ENCODE data around the gene CCSER1. TPM values are rescaled to one million over a fixed set of nuclear protein-coding genes. Genes with fewer than 3 reads are reported as not detected.
"Not testable (repeated sequence)": the region's sequence is repeated elsewhere in the genome, so short reads cannot be mapped to it uniquely, and the experiment has no call there.

Gene CCSER1
- polyA plus RNA-seq, 3 donors = 0.09 to 0.75 (median 0.13) TPM

GRCh38 chr4:91128519-91128918, 1001.3 kb downstream of the CCSER1 start:
- no peaks in the 10 kb centered on the region for H3K27me3 ChIP-seq (ENCODE audit: control insufficient read depth in 2 of 2, insufficient read depth in 2 of 2, low read length in 2 of 2)
- H3K79me2 ChIP-seq (ENCODE audit: insufficient read depth, low read length) = no peaks in the 10 kb centered on the region
- Mint-ChIP-seq H3K27me3 (ENCODE audit: low read depth in 3 of 3) (peaks cover 0 to 2% (median 0%) of the 10 kb centered on the region in 3 donors), H3K9me3 (peaks cover 0 to 3% (median 0%) of the 10 kb centered on the region in 7 donors), H3K4me3 (no peak overlapping the region), H3K36me3 (no peaks in the 10 kb centered on the region), H3K27ac (no peak overlapping the region), H3K4me1 (no peaks in the 10 kb centered on the region)
- H3K9ac ChIP-seq (ENCODE audit: insufficient read depth, low read length, poor library complexity, severe bottlenecking) = no peak overlapping the region
- TF ChIP-seq CTCF (IDR thresholded peaks at IDR 0.05) = no peak
- DNase-seq = no peak
- WGBS (ENCODE audit: insufficient coverage) = 100% methylated on average over 2 of the region's 4 CpGs
- no peak overlapping the region for H3K4me3 ChIP-seq (replicated peaks in 1 of 3; ENCODE audit: low read depth in 2 of 3, low read length in 3 of 3)
- intact Hi-C loops (cut with micrococcal nuclease) = no loop called here
- H3K4me1 ChIP-seq (ENCODE audit: control insufficient read depth in 1 of 2, insufficient read depth in 2 of 2, low read length in 2 of 2) = no peaks in the 10 kb centered on the region
- no peaks in the 10 kb centered on the region for H3K9me3 ChIP-seq (replicated peaks in 1 of 2; ENCODE audit: control insufficient read depth in 1 of 2, insufficient read depth in 1 of 2, low read length in 2 of 2)
- H3K36me3 ChIP-seq (replicated peaks in 1 of 2; ENCODE audit: control insufficient read depth in 1 of 2, insufficient read depth in 2 of 2, low read length in 2 of 2) = no peaks in the 10 kb centered on the region
- no peak overlapping the region for H3K4me2 ChIP-seq (replicated peaks; ENCODE audit: extremely low read depth, low read length, poor library complexity, severe bottlenecking)
- no peaks in the 10 kb centered on the region for H4K20me1 ChIP-seq (ENCODE audit: insufficient read depth, low read length)
- H2AFZ ChIP-seq (ENCODE audit: insufficient read depth, low read depth, low read length, poor library complexity, severe bottlenecking) = no peak overlapping the region
- no peak overlapping the region for H3K27ac ChIP-seq (ENCODE audit: low read depth in 1 of 2, low read length in 2 of 2)

GRCh38 chr4:91147067-91147466, 1019.9 kb downstream of the CCSER1 start:
- Histone ChIP-seq H4K20me1 (ENCODE audit: insufficient read depth, low read length) (no peaks in the 10 kb centered on the region), H3K4me2 (replicated peaks; ENCODE audit: extremely low read depth, low read length, poor library complexity, severe bottlenecking) (no peak overlapping the region), H3K9ac (ENCODE audit: insufficient read depth, low read length, poor library complexity, severe bottlenecking) (no peak overlapping the region), H3K27ac (ENCODE audit: low read depth in 1 of 2, low read length in 2 of 2) (no peak overlapping the region), H3K4me3 (replicated peaks in 1 of 3; ENCODE audit: low read depth in 2 of 3, low read length in 3 of 3) (no peak overlapping the region), H2AFZ (ENCODE audit: insufficient read depth, low read depth, low read length, poor library complexity, severe bottlenecking) (no peak overlapping the region), H3K27me3 (ENCODE audit: control insufficient read depth in 2 of 2, insufficient read depth in 2 of 2, low read length in 2 of 2) (no peaks in the 10 kb centered on the region), H3K36me3 (replicated peaks in 1 of 2; ENCODE audit: control insufficient read depth in 1 of 2, insufficient read depth in 2 of 2, low read length in 2 of 2) (no peaks in the 10 kb centered on the region), H3K9me3 (replicated peaks in 1 of 2; ENCODE audit: control insufficient read depth in 1 of 2, insufficient read depth in 1 of 2, low read length in 2 of 2) (peaks cover 11 to 15% of the 10 kb centered on the region in 2 donors), H3K4me1 (ENCODE audit: control insufficient read depth in 1 of 2, insufficient read depth in 2 of 2, low read length in 2 of 2) (no peaks in the 10 kb centered on the region), H3K79me2 (ENCODE audit: insufficient read depth, low read length) (no peaks in the 10 kb centered on the region)
- DNase-seq = no peak
- Mint-ChIP-seq H3K27ac (no peak overlapping the region), H3K4me3 (no peak overlapping the region), H3K9me3 (peaks cover 10 to 24% (median 15%) of the 10 kb centered on the region in 7 donors), H3K27me3 (ENCODE audit: low read depth in 3 of 3) (peaks cover 0 to 2% (median 0%) of the 10 kb centered on the region in 3 donors), H3K4me1 (no peaks in the 10 kb centered on the region), H3K36me3 (no peaks in the 10 kb centered on the region)
- WGBS (ENCODE audit: insufficient coverage) = 85% methylated on average over 5 of the region's 6 CpGs
- TF ChIP-seq CTCF (IDR thresholded peaks at IDR 0.05) = no peak
- intact Hi-C loops (cut with micrococcal nuclease) = no loop called here

- DNase-seq; H2AFZ ChIP-seq (ENCODE audit: insufficient read depth, low read depth, low read length, poor library complexity, severe bottlenecking); H3K27me3 Mint-ChIP-seq (ENCODE audit: low read depth in 3 of 3); H3K27ac Mint-ChIP-seq; H3K4me1 ChIP-seq (ENCODE audit: control insufficient read depth in 1 of 2, insufficient read depth in 2 of 2, low read length in 2 of 2); H3K27me3 ChIP-seq (ENCODE audit: control insufficient read depth in 2 of 2, insufficient read depth in 2 of 2, low read length in 2 of 2); H3K4me2 ChIP-seq (replicated peaks; ENCODE audit: extremely low read depth, low read length, poor library complexity, severe bottlenecking); H3K4me3 Mint-ChIP-seq; H3K27ac ChIP-seq (ENCODE audit: low read depth in 1 of 2, low read length in 2 of 2); H3K9ac ChIP-seq (ENCODE audit: insufficient read depth, low read length, poor library complexity, severe bottlenecking); H3K9me3 ChIP-seq (replicated peaks in 1 of 2; ENCODE audit: control insufficient read depth in 1 of 2, insufficient read depth in 1 of 2, low read length in 2 of 2); intact Hi-C loops (cut with micrococcal nuclease); H3K36me3 ChIP-seq (replicated peaks in 1 of 2; ENCODE audit: control insufficient read depth in 1 of 2, insufficient read depth in 2 of 2, low read length in 2 of 2); H4K20me1 ChIP-seq (ENCODE audit: insufficient read depth, low read length); H3K79me2 ChIP-seq (ENCODE audit: insufficient read depth, low read length); H3K36me3 Mint-ChIP-seq; H3K4me3 ChIP-seq (replicated peaks in 1 of 3; ENCODE audit: low read depth in 2 of 3, low read length in 3 of 3); H3K4me1 Mint-ChIP-seq: not testable (repeated sequence)
- 82% methylated on average over 3 of the region's 4 CpGs for WGBS (ENCODE audit: insufficient coverage)
- H3K9me3 Mint-ChIP-seq = peaks cover 5 to 20% (median 16%) of the 10 kb centered on the region in 7 donors
Observed at GRCh38 chr4:91154041-91154440, 1026.8 kb downstream of the CCSER1 start.

Measured in CD14-positive monocyte (primary cell).